ENCODE results near the gene CENPE.

DNA sequence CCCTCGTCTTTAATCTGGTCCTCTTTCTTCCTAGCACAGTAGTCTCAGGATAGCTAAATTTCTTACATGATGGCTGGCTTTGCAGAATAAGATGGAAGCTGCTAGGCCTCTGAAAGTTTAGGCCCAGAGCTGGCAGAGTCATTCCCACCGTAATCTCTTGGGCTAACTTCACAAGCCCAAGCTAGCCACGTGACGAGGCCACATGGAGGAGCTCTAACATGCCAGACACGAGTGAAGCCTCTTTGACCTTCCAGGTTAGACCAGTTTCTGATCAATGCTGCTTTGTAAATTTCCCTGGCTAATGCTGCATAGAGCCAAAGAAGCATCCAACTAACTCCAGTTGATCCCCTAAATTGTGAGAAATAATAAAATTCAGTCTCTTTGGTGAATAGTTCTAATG lies 9.5 kb upstream of the CENPE start:
- TF ChIP-seq, protein P1, sequence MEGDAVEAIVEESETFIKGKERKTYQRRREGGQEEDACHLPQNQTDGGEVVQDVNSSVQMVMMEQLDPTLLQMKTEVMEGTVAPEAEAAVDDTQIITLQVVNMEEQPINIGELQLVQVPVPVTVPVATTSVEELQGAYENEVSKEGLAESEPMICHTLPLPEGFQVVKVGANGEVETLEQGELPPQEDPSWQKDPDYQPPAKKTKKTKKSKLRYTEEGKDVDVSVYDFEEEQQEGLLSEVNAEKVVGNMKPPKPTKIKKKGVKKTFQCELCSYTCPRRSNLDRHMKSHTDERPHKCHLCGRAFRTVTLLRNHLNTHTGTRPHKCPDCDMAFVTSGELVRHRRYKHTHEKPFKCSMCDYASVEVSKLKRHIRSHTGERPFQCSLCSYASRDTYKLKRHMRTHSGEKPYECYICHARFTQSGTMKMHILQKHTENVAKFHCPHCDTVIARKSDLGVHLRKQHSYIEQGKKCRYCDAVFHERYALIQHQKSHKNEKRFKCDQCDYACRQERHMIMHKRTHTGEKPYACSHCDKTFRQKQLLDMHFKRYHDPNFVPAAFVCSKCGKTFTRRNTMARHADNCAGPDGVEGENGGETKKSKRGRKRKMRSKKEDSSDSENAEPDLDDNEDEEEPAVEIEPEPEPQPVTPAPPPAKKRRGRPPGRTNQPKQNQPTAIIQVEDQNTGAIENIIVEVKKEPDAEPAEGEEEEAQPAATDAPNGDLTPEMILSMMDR (IDR thresholded peaks at IDR 0.05) = no peak
- TF ChIP-seq EZH2 (IDR thresholded peaks at IDR 0.05; ENCODE audit: borderline replicate concordance, insufficient read depth, low read depth, low read length, poor library complexity, severe bottlenecking) = no peak

Data from B cell (primary cell).